Adipose tissue (tissue), 3 donors: ENCODE data around the gene ATP6V1G2. TPM values are rescaled to one million over a fixed set of nuclear protein-coding genes. Genes with fewer than 3 reads are reported as not detected.

Source experiments
- H3K27ac ChIP-seq: one replicate; pipeline ENCODE4 v1.5.1; 2013; ENCODE audit warnings: low read depth, low read length
- WGBS, 3 donors: extraction: QIAGEN DNeasy Blood & Tissue Kit; methylation state at CpG; one replicate each; pipeline ENCODE4 v1.1.7; 2013; 5-methylcytosine and 5-hydroxymethylcytosine counted together
- polyA plus RNA-seq, 3 donors: library from polyadenylated mRNA; stranded (reverse); fragments of 200-250 nt; gene quantifications; one replicate each; pipeline ENCODE4 v1.2.3, GENCODE V29; 2013
- donor health status: healthy with polysubstance abuse.
- donor health status: Bipolar disorder and iron deficiency.
- donor health status: healthy.

Gene ATP6V1G2
- polyA plus RNA-seq, 3 donors: 0.48 to 1.8 (median 0.81) TPM

- no peak overlapping the region for H3K27ac ChIP-seq
- WGBS, 3 donors: 84 to 89% (median 88%) methylated on average over 3 of the region's 3 CpGs
Observed at GRCh38 chr6:31577579-31577966, 31.2 kb upstream of the ATP6V1G2 start.

GRCh38 chr6:31576897-31577578, 30.6 kb upstream of the ATP6V1G2 start:
- no peak overlapping the region for H3K27ac ChIP-seq
- WGBS, 3 donors: 82 to 87% (median 87%) methylated on average over 18 to 19 of the region's 19 CpGs

GRCh38 chr6:31575952-31576685, 29.7 kb upstream of the ATP6V1G2 start:
- 63 to 76% (median 64%) methylated on average over 8 of the region's 8 CpGs for WGBS, 3 donors
- H3K27ac ChIP-seq: no peak overlapping the region

GRCh38 chr6:31575335-31575901, 29.0 kb upstream of the ATP6V1G2 start, which contains the start of gene TNF:
TSS of gene TNF (plus strand) at chr6:31575565. CDS start at chr6:31575742, 177 bp downstream.
- WGBS, 3 donors: 26 to 62% (median 29%) methylated on average over 19 of the region's 19 CpGs
- no peak within 1 kb of the TSS for H3K27ac ChIP-seq

GRCh38 chr6:31574106-31575061, 28.0 kb upstream of the ATP6V1G2 start:
- 78 to 87% (median 84%) methylated on average over 14 of the region's 14 CpGs for WGBS, 3 donors
- no peak overlapping the region for H3K27ac ChIP-seq

- 74 to 91% (median 90%) methylated on average over 9 of the region's 9 CpGs for WGBS, 3 donors
- no peak overlapping the region for H3K27ac ChIP-seq
Observed at GRCh38 chr6:31573239-31574105, 27.1 kb upstream of the ATP6V1G2 start.

GRCh38 chr6:31572041-31572911, 25.9 kb upstream of the ATP6V1G2 start, which contains the start of gene LTA:
TSS of gene LTA (plus strand) at chr6:31572289. CDS start at chr6:31572743, 454 bp downstream.
- no peak within 1 kb of the TSS for H3K27ac ChIP-seq
- WGBS, 3 donors: 81% methylated on average over 22 to 27 of the region's 27 CpGs

GRCh38 chr6:31569861-31570536, 23.6 kb upstream of the ATP6V1G2 start:
- WGBS, 3 donors: 73 to 90% (median 77%) methylated on average over 1 of the region's 1 CpG

GRCh38 chr6:31568537-31568961, 22.1 kb upstream of the ATP6V1G2 start:
- WGBS, 3 donors: 52 to 67% (median 53%) methylated on average over 3 of the region's 3 CpGs
- no peak overlapping the region for H3K27ac ChIP-seq

More at GRCh38 chr6:31569861-31570536, 23.6 kb upstream of the ATP6V1G2 start:
- no peak overlapping the region for H3K27ac ChIP-seq

- H3K27ac ChIP-seq: no peak overlapping the region
- WGBS, 3 donors: 47 to 58% (median 49%) methylated on average over 9 of the region's 9 CpGs
Observed at GRCh38 chr6:31567531-31568370, 21.3 kb upstream of the ATP6V1G2 start.

- no peak overlapping the region for H3K27ac ChIP-seq
Observed at GRCh38 chr6:31560697-31561058, 14.3 kb upstream of the ATP6V1G2 start.

GRCh38 chr6:31559958-31560696, 13.7 kb upstream of the ATP6V1G2 start:
- H3K27ac ChIP-seq: peak overlapping the region; percentile 51
- WGBS, 3 donors: 23 to 76% (median 32%) methylated on average over 7 of the region's 7 CpGs

- no peak overlapping the region for H3K27ac ChIP-seq
- WGBS, 3 donors: 33 to 79% (median 50%) methylated on average over 4 of the region's 4 CpGs
Observed at GRCh38 chr6:31559606-31559957, 13.2 kb upstream of the ATP6V1G2 start.

- 47 to 84% (median 53%) methylated on average over 14 of the region's 14 CpGs for WGBS, 3 donors
Observed at GRCh38 chr6:31558631-31559500, 12.5 kb upstream of the ATP6V1G2 start.

More at GRCh38 chr6:31558631-31559500, 12.5 kb upstream of the ATP6V1G2 start:
- H3K27ac ChIP-seq: no peak overlapping the region
